HEK293 (cell line): Measurements from ENCODE around the gene ZNF576.
A peak's percentile ranks its signal among the peaks of the same experiment; 100 is the strongest.

Experiments
- CTCF ChIA-PET: fragments of 350-600 bp; formaldehyde crosslinking; extraction: SDS; loops from one replicate; lab custom pipeline; 2021; ENCODE audit warnings: antibody characterized with exemption; lab: Yijun Ruan, JAX
- POLR2A ChIA-PET: fragments of 300-600 bp; formaldehyde crosslinking; extraction: SDS; loops from one replicate; lab custom pipeline; 2020; ENCODE audit warnings: antibody characterized with exemption, inconsistent platforms; lab: Yijun Ruan, JAX
- H3K27ac ChIP-seq: fragments of 200-500 bp; sonication (Bioruptor generic); 2 replicates; pipeline ENCODE4 v1.5.1; 2014; ENCODE audit warnings: low read depth, low read length, control low read depth, inconsistent platforms; ENCODE audit errors: extremely low read depth
- H3K36me3 ChIP-seq, 2 experiments: fragments of 200-500 bp in 1 of 2; sonication (Bioruptor generic) in 1 of 2; 1 replicate in 1 of 2; 2 replicates in 1 of 2; pipeline ENCODE4 v1.5.1; 2014 to 2017; ENCODE audit warnings: inconsistent platforms in 2 of 2, low read length in 2 of 2; ENCODE audit not compliant: control insufficient read depth in 2 of 2, insufficient read depth in 1 of 2
- H3K4me1 ChIP-seq: fragments of 200-500 bp; sonication (Bioruptor generic); 2 replicates; pipeline ENCODE4 v1.5.1; 2014; ENCODE audit warnings: mild to moderate bottlenecking, low read length, inconsistent platforms; ENCODE audit not compliant: control insufficient read depth, insufficient read depth
- H3K4me3 ChIP-seq: 2 replicates; pipeline ENCODE4 v1.5.1; 2011; ENCODE audit warnings: low read depth, mild to moderate bottlenecking, control low read depth, low read length, moderate library complexity
- H3K9me3 ChIP-seq: fragments of 200-500 bp; sonication (Bioruptor generic); 2 replicates; pipeline ENCODE4 v1.5.1; 2014; ENCODE audit warnings: low read depth, low read length, inconsistent platforms; ENCODE audit not compliant: control insufficient read depth, insufficient read depth
- FEZF1 ChIP-seq: fragments of 450-650 bp; formaldehyde crosslinking; IDR thresholded peaks from 2 replicates; pipeline ENCODE4 v1.5.1; 2016; ENCODE audit warnings: missing biosample characterization, missing genetic modification characterization
- KLF16 ChIP-seq: fragments of 450-650 bp; formaldehyde crosslinking; IDR thresholded peaks from 2 replicates; pipeline ENCODE4 v1.5.1; 2017; ENCODE audit warnings: missing biosample characterization, missing genetic modification characterization
- PRDM1 ChIP-seq: fragments of 450-650 bp; formaldehyde crosslinking; IDR thresholded peaks from 2 replicates; pipeline ENCODE4; 2016; ENCODE audit warnings: missing biosample characterization, missing genetic modification characterization
- PRDM6 ChIP-seq: fragments of 450-650 bp; formaldehyde crosslinking; IDR thresholded peaks from 2 replicates; pipeline ENCODE4 v1.5.1; 2017; ENCODE audit warnings: missing biosample characterization, missing genetic modification characterization
- SP7 ChIP-seq: fragments of 450-650 bp; formaldehyde crosslinking; IDR thresholded peaks from 2 replicates; pipeline ENCODE4 v1.5.1; 2016; ENCODE audit warnings: missing biosample characterization, missing genetic modification characterization
- WT1 ChIP-seq: fragments of 450-650 bp; formaldehyde crosslinking; IDR thresholded peaks from 2 replicates; pipeline ENCODE4 v1.5.1; 2016; ENCODE audit warnings: missing biosample characterization, missing genetic modification characterization
- ZBTB26 ChIP-seq: fragments of 450-650 bp; formaldehyde crosslinking; optimal IDR thresholded peaks from 2 replicates; pipeline ENCODE3; 2016; ENCODE audit warnings: missing biosample characterization, mild to moderate bottlenecking, missing genetic modification characterization
- ZBTB44 ChIP-seq: fragments of 450-650 bp; IDR thresholded peaks from 2 replicates; pipeline ENCODE4 v1.5.1; 2018; ENCODE audit warnings: missing biosample characterization, mild to moderate bottlenecking, missing genetic modification characterization
- ZNF10 ChIP-seq: fragments of 450-650 bp; formaldehyde crosslinking; IDR thresholded peaks from 2 replicates; pipeline ENCODE4 v1.5.1; 2017; ENCODE audit warnings: missing biosample characterization, missing genetic modification characterization
- ZNF112 ChIP-seq: fragments of 450-650 bp; formaldehyde crosslinking; IDR thresholded peaks from 2 replicates; pipeline ENCODE4 v1.5.0; 2017; ENCODE audit warnings: missing biosample characterization, missing genetic modification characterization
- ZNF148 ChIP-seq: fragments of 450-650 bp; formaldehyde crosslinking; IDR thresholded peaks from 2 replicates; pipeline ENCODE4 v1.5.0; 2017; ENCODE audit warnings: missing biosample characterization, missing genetic modification characterization, borderline replicate concordance
- ZNF175 ChIP-seq: fragments of 450-650 bp; formaldehyde crosslinking; IDR thresholded peaks from 2 replicates; pipeline ENCODE4 v1.5.1; 2016; ENCODE audit warnings: missing biosample characterization, missing genetic modification characterization
- ZNF19 ChIP-seq: fragments of 450-650 bp; formaldehyde crosslinking; IDR thresholded peaks from 2 replicates; pipeline ENCODE4; 2016; ENCODE audit warnings: missing biosample characterization, missing genetic modification characterization, low read depth
- ZNF211 ChIP-seq: fragments of 450-650 bp; formaldehyde crosslinking; IDR thresholded peaks from 2 replicates; pipeline ENCODE4 v1.5.1; 2016; ENCODE audit warnings: low read depth, missing biosample characterization, missing genetic modification characterization
- ZNF280D ChIP-seq: fragments of 450-650 bp; formaldehyde crosslinking; IDR thresholded peaks from 2 replicates; pipeline ENCODE4 v1.5.1; 2016; ENCODE audit warnings: missing biosample characterization, missing genetic modification characterization
- ZNF37A ChIP-seq: fragments of 450-650 bp; IDR thresholded peaks from 2 replicates; pipeline ENCODE4 v1.5.1; 2018; ENCODE audit warnings: missing biosample characterization, missing genetic modification characterization
- ZNF391 ChIP-seq: fragments of 450-650 bp; formaldehyde crosslinking; IDR thresholded peaks from 2 replicates; pipeline ENCODE4 v1.5.1; 2016; ENCODE audit warnings: low read depth, missing biosample characterization, missing genetic modification characterization, borderline replicate concordance
- ZNF426 ChIP-seq: fragments of 450-650 bp; formaldehyde crosslinking; IDR thresholded peaks from 2 replicates; pipeline ENCODE4 v1.5.1; 2017; ENCODE audit warnings: missing biosample characterization, missing genetic modification characterization, mild to moderate bottlenecking, inconsistent platforms, moderate library complexity
- ZNF585B ChIP-seq: fragments of 450-650 bp; formaldehyde crosslinking; IDR thresholded peaks from 2 replicates; pipeline ENCODE4 v1.5.1; 2016; ENCODE audit warnings: missing biosample characterization, missing genetic modification characterization
- ZNF623 ChIP-seq: fragments of 450-650 bp; formaldehyde crosslinking; IDR thresholded peaks from 2 replicates; pipeline ENCODE4 v1.5.1; 2016; ENCODE audit warnings: missing biosample characterization, missing genetic modification characterization
- ZNF629 ChIP-seq: fragments of 450-650 bp; formaldehyde crosslinking; IDR thresholded peaks from 2 replicates; pipeline ENCODE4 v1.5.1; 2017; ENCODE audit warnings: missing biosample characterization, missing genetic modification characterization
- ZNF664 ChIP-seq: fragments of 450-650 bp; formaldehyde crosslinking; IDR thresholded peaks from 2 replicates; pipeline ENCODE4 v1.5.1; 2016; ENCODE audit warnings: missing biosample characterization, missing genetic modification characterization
- ZNF707 ChIP-seq: fragments of 450-650 bp; formaldehyde crosslinking; IDR thresholded peaks from 2 replicates; pipeline ENCODE4 v1.5.1; 2016; ENCODE audit warnings: missing biosample characterization, missing genetic modification characterization
- ZNF768 ChIP-seq: fragments of 450-650 bp; formaldehyde crosslinking; IDR thresholded peaks from 2 replicates; pipeline ENCODE4 v1.5.1; 2018; ENCODE audit warnings: missing biosample characterization, mild to moderate bottlenecking, missing genetic modification characterization
- ZNF792 ChIP-seq: fragments of 450-650 bp; formaldehyde crosslinking; IDR thresholded peaks from 2 replicates; pipeline ENCODE4 v1.5.1; 2016; ENCODE audit warnings: missing biosample characterization, missing genetic modification characterization
- ZNF837 ChIP-seq: fragments of 450-650 bp; formaldehyde crosslinking; IDR thresholded peaks from 2 replicates; pipeline ENCODE4 v1.5.1; 2016; ENCODE audit warnings: missing biosample characterization, missing genetic modification characterization

Gene ZNF576

GRCh38 chr19:43619262-43620060 is 23.1 kb downstream of the ZNF576 start, which contains the start of gene ZNF428:
TSS of gene ZNF428 (minus strand) at chr19:43619629. CDS start at chr19:43614304, 5,325 bp downstream.
- peaks cover 2 to 27% of the 10 kb centered on the region in 2 experiments for H3K36me3 ChIP-seq
- peaks cover 21% of the 10 kb centered on the region for H3K4me1 ChIP-seq
- ChIA-PET CTCF (interaction anchor here (0.8 to 1.5 kb wide), 4 partner anchors 22 to 147 kb away, joined by 4 read pairs; no protein-coding TSS in a partner anchor), POLR2A (interaction anchor here (0.9 to 4.5 kb wide), 6 partner anchors 9 to 64 kb away, joined by 3 to 21 read pairs (median 5); no protein-coding TSS in a partner anchor)
- H3K9me3 ChIP-seq, result no peaks in the 10 kb centered on the region
- H3K4me3 ChIP-seq, result peak within 1 kb of the TSS; percentile 49
- H3K27ac ChIP-seq, result peak within 1 kb of the TSS; percentile 99
- TF ChIP-seq ZBTB44 (tag by site-specific recombination), result peak; percentile 80
- TF ChIP-seq SP7 (tag by site-specific recombination), result peak; percentile 80; the same call in 1 of the 2 replicates
- TF ChIP-seq FEZF1 (tag by site-specific recombination), result no peak
- TF ChIP-seq ZNF768, result no peak
- TF ChIP-seq ZNF211 (tag by site-specific recombination), result no peak
- peak; percentile 84; the same call in 1 of the 2 replicates for TF ChIP-seq ZNF837
- TF ChIP-seq ZNF792, result peak; percentile 62
- TF ChIP-seq ZNF175 (tag by site-specific recombination), result no peak
- TF ChIP-seq ZNF629 (tag by site-specific recombination), result peak; percentile 66
- peak; percentile 73 for TF ChIP-seq ZNF391 (tag by site-specific recombination)
- TF ChIP-seq ZNF19, result no peak
- no peak for TF ChIP-seq ZNF585B (tag by site-specific recombination)
- peak; percentile 51; the same call in 1 of the 2 replicates for TF ChIP-seq ZNF37A
- peak; percentile 2; the same call in 1 of the 2 replicates for TF ChIP-seq ZNF623 (tag by site-specific recombination)
- no peak; the same call in 1 of the 2 replicates for TF ChIP-seq ZNF664 (tag by site-specific recombination)
- TF ChIP-seq ZNF707, result no peak
- TF ChIP-seq ZNF10 (tag by site-specific recombination), result peak; percentile 81
- TF ChIP-seq ZNF112 (tag by site-specific recombination), result no peak
- no peak for TF ChIP-seq PRDM1 (tag by site-specific recombination)
- peak; percentile 81 for TF ChIP-seq KLF16 (tag by site-specific recombination)
- no peak for TF ChIP-seq ZNF280D (tag by site-specific recombination)
- TF ChIP-seq ZNF148 (tag by site-specific recombination), result no peak; the same call in 1 of the 2 replicates
- peak; percentile 98 for TF ChIP-seq ZBTB26
- peak; percentile 47 for TF ChIP-seq WT1 (tag by site-specific recombination)
- no peak for TF ChIP-seq PRDM6 (tag by site-specific recombination)
- no peak for TF ChIP-seq ZNF426 (tag by site-specific recombination)
